ENCODE measurements around the gene LDHD. TPM values are rescaled to one million over a fixed set of nuclear protein-coding genes. Genes with fewer than 3 reads are reported as not detected.
"Not testable (repeated sequence)": the region's sequence is repeated elsewhere in the genome, so short reads cannot be mapped to it uniquely, and the experiment has no call there.

Gene LDHD
- total and polyA plus RNA-seq, 7 donors, result 2.5 to 114 (median 7.6) TPM

DNA sequence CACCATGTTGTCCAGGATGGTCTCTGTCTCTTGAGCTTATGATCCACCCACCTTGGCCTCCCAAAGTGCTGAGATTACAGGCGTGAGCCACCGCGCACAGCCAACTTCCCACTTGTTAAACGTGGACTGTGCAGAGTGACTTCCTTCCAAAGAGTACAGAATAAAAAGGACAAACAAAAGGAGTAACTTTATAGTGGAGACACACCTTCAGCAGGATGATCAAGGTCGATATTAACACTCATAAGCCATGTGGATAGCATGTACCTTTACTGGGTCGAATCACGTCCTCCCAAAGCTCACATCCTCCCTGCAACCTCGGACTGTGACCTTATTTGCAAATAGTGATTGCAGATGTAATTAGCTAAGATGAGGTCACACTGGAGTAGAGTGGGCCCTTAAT, 21.7 kb upstream of the LDHD start:
- Histone ChIP-seq H3K4me1 (no peaks in the 10 kb centered on the region), H3K9me3 (no peaks in the 10 kb centered on the region), H3K4me3 (no peak overlapping the region), H3K27ac (no peak overlapping the region), H3K36me3 (no peaks in the 10 kb centered on the region), H3K27me3 (no peaks in the 10 kb centered on the region)
- 12 to 52% methylated on average over 8 of the region's 8 CpGs for WGBS, 2 donors
- intact Hi-C loops (cut with DNase I), result no loop called here
- TF ChIP-seq, protein P1, sequence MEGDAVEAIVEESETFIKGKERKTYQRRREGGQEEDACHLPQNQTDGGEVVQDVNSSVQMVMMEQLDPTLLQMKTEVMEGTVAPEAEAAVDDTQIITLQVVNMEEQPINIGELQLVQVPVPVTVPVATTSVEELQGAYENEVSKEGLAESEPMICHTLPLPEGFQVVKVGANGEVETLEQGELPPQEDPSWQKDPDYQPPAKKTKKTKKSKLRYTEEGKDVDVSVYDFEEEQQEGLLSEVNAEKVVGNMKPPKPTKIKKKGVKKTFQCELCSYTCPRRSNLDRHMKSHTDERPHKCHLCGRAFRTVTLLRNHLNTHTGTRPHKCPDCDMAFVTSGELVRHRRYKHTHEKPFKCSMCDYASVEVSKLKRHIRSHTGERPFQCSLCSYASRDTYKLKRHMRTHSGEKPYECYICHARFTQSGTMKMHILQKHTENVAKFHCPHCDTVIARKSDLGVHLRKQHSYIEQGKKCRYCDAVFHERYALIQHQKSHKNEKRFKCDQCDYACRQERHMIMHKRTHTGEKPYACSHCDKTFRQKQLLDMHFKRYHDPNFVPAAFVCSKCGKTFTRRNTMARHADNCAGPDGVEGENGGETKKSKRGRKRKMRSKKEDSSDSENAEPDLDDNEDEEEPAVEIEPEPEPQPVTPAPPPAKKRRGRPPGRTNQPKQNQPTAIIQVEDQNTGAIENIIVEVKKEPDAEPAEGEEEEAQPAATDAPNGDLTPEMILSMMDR (IDR thresholded peaks at IDR 0.05), result no peak
- TF ChIP-seq EP300 (IDR thresholded peaks at IDR 0.05) (no peak), POLR2A (IDR thresholded peaks at IDR 0.05) (no peak), POLR2AphosphoS5 (IDR thresholded peaks at IDR 0.05) (no peak)
- no peak for DNase-seq

DNA sequence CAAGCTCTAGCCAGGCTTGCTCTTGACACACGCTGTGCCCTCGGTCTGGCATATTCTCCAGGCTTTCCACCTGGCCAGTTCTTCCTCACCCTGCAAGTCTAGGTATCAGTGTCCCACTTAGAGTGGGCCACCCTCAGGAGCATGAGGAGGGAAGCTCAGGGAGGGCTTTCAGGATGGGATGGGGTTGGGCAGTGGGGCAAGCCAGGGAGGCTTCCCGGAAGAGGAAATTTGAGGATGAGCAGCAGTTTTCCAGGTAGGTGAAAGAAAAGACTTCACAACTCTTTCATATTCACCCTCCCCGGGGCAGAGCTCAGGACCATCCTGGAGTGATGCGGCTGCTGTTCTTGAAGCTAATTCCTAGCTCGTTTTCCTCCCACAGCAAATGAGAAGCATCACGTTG, 14.5 kb upstream of the LDHD start:
- H3K4me1 ChIP-seq, result no peaks in the 10 kb centered on the region
- no peak overlapping the region for H3K27ac ChIP-seq
- no peaks in the 10 kb centered on the region for H3K9me3 ChIP-seq
- intact Hi-C loops (cut with DNase I), result no loop called here
- no peak overlapping the region for H3K4me3 ChIP-seq
- H3K36me3 ChIP-seq, result no peaks in the 10 kb centered on the region
- no peak for DNase-seq
- TF ChIP-seq POLR2A (IDR thresholded peaks at IDR 0.05) (no peak), EP300 (IDR thresholded peaks at IDR 0.05) (no peak)
- 75 to 86% methylated on average over 7 of the region's 7 CpGs for WGBS, 2 donors
- H3K27me3 ChIP-seq, result no peaks in the 10 kb centered on the region

DNA sequence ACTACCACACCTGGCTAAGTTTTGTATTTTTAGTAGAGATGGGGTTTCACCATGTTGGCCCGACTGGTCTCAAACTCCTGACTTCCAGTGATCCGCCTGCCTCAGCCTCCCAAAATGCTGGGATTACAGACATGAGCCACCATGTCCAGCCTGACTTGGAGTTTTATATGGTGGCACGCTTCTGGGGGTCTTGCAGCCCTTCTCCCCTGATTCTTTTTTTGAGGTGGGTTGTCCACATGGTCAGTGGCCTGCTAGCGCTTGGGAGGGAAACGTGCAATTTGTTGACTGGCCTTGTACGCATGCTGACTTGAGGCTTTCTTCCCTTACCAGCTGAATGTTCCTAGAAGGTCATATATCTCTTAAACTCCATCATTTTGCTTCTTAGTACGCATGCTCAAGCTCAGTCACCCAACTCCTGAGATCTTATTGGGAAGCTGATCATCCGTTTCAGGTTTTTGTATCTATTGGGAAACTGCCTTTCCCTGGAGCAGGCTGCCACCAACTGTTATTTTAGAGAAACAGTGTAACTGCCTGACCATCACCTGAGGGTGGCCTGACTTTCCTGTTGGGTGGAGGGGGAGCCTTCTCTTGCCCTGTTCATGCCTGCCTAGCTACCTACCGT, 13.7 kb upstream of the LDHD start:
- H3K4me3 ChIP-seq, result no peak overlapping the region
- WGBS, 2 donors, result 86 to 88% methylated on average over 9 of the region's 9 CpGs
- H3K27me3 ChIP-seq, result no peaks in the 10 kb centered on the region
- H3K4me1 ChIP-seq, result no peaks in the 10 kb centered on the region
- TF ChIP-seq EP300 (IDR thresholded peaks at IDR 0.05) (no peak), POLR2A (IDR thresholded peaks at IDR 0.05) (no peak), POLR2AphosphoS5 (IDR thresholded peaks at IDR 0.05) (no peak)
- TF ChIP-seq, protein P1 (IDR thresholded peaks at IDR 0.05), result no peak
- H3K36me3 ChIP-seq, result no peaks in the 10 kb centered on the region
- DNase-seq, result no peak
- H3K27ac ChIP-seq, result no peak overlapping the region
- intact Hi-C loops (cut with DNase I), result no loop called here
- H3K9me3 ChIP-seq, result no peaks in the 10 kb centered on the region

DNA sequence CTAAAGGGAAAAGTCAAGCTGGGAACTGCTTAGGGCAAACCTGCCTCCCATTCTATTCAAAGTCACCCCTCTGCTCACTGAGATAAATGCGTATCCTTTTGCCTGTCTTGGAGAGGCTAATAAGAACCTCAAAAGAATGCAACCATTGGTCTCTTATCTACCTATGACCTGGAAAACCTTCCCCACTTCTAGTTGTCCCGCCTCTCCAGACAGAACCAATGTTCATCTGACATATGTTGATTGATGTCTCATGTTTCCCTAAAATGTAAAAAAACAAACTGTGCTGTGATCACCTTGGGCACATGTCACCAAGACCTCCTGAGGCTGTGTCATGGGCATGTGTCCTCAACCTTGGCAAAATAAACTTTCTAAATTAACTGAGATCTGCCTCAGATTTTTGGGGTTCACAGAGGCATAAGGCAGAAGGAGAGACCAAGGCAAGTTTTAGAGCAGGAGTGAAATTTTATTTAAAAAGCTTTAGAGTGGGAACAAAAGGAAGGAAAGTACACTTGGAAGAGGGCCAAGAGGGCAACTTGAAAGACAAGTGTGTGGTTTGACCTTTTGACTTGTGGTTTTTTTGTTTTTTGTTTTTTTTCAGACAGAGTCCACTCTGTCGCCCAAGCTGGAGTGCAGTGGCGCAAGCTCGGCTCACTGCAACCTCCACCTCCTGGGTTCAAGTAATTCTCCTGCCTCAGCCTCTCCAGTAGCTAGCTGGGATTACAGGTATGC, 13.0 kb upstream of the LDHD start:
- intact Hi-C loops (cut with DNase I); H3K27me3 ChIP-seq; H3K9me3 ChIP-seq; DNase-seq; H3K27ac ChIP-seq; H3K4me1 ChIP-seq; H3K4me3 ChIP-seq; H3K36me3 ChIP-seq: not testable (repeated sequence)
- 42 to 52% methylated on average over 5 of the region's 5 CpGs for WGBS, 2 donors

DNA sequence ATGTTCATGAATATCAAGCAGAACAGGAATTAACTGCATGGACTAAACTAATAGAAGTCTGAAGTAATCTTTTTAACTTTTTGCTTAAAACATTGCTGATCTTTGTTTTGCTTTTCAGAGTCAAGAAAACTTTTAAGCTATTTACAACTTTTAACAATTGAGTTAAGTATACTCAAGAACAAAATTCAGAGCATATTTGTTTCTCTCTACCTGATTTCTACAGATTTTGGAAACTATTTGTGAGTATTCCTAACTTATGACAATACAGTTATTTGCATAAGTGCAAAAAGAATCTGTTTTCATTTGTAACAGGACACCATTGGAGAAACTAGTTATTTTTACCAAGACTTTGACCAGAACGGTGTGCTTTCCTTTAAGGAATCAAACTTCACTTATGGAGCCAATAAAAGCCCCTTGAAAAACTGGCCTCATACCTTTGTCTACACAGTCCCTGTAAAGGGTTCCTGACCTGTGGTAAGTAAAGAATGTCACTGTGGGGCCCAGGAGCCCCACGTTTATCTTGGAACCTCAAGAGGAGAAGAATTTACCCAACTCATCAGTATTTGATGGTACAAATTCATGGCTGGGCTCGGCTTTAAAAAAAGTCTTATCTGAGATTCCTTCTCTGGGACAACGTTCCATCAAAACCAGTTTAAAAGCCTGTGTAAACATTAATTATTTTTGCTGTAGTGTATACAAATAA, 11.3 kb upstream of the LDHD start:
- TF ChIP-seq, protein P1 (IDR thresholded peaks at IDR 0.05), result no peak
- TF ChIP-seq POLR2A (IDR thresholded peaks at IDR 0.05) (no peak), EP300 (IDR thresholded peaks at IDR 0.05) (no peak), POLR2AphosphoS5 (IDR thresholded peaks at IDR 0.05) (no peak)
- Histone ChIP-seq H3K4me3 (no peak overlapping the region), H3K9me3 (no peaks in the 10 kb centered on the region), H3K27ac (no peak overlapping the region), H3K4me1 (no peaks in the 10 kb centered on the region), H3K36me3 (no peaks in the 10 kb centered on the region), H3K27me3 (no peaks in the 10 kb centered on the region)
- 45 to 69% methylated on average over 4 of the region's 4 CpGs for WGBS, 2 donors
- intact Hi-C loops (cut with DNase I), result no loop called here
- DNase-seq, result no peak
